SKM-1 (cell line): ENCODE measurements around the gene SLC35B2.

Experiments
- DNase-seq: peaks from one replicate; lab custom pipeline; 2025; ENCODE audit not compliant: unreplicated experiment; lab: John Stamatoyannopoulos, UW

SLC35B2 gene, protein sequence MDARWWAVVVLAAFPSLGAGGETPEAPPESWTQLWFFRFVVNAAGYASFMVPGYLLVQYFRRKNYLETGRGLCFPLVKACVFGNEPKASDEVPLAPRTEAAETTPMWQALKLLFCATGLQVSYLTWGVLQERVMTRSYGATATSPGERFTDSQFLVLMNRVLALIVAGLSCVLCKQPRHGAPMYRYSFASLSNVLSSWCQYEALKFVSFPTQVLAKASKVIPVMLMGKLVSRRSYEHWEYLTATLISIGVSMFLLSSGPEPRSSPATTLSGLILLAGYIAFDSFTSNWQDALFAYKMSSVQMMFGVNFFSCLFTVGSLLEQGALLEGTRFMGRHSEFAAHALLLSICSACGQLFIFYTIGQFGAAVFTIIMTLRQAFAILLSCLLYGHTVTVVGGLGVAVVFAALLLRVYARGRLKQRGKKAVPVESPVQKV

DNA sequence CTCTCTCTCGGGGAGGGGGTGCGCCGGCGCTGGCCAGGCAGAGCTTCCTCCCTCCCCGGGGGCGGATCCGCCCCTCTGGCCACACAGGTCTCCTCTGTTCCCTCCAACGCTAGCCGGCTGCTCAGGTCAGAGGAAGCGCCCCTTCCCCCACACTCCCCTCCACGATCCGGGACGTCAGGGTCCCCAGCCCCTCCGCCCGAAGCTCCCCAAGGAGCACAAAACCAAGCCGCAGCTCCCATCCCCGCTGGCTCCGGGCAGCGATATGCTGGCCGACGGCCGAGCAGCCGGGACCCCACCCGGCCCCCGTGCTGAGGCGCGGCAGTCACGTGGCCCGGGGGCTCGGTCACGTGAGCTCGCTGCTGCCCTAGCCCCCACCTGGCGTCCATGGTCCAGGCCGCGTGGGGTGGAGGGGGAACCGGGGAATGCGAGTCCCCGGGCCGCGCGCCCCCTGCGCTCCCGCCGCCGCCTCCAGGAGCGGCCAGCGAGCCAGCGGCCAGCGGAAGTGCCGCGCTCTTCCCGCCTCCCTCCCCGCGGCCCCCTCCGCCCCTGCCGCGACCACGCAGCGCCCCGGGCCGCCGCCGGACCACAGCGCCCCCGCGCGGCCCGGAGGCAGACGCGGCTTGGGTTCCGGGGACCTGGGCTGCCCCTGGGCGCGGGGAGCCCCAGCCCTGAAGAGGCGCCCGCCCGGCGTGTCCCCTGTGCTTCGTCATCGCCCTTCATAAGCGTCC lies at the start of gene SLC35B2:
Gene SLC35B2 (minus strand): TSS at position 504 of the 728 bp plus-strand sequence. CDS start 118 bp downstream, at position 386.
- peak; percentile 38 for DNase-seq

DNA sequence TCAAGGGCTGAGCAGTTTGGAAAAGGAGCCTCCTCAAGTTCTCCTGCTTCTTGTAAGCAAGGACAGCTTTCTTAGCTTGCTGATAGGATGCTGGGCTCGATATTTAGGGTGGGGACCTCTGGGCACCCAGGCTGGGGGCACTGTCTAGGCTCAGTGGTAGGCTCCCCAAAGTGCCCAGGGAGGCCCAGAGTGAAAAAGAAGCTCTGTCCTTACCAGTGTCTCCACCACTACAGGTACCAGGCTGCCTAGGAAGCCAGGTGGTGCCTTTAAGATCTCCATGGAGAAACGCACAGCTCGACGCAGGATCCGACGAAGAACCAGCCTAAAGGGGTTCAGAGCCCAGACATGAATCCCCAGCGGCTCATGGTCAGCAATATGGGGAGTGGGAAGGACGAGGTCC lies 49.4 kb upstream of the SLC35B2 start:
- no peak for DNase-seq

DNA sequence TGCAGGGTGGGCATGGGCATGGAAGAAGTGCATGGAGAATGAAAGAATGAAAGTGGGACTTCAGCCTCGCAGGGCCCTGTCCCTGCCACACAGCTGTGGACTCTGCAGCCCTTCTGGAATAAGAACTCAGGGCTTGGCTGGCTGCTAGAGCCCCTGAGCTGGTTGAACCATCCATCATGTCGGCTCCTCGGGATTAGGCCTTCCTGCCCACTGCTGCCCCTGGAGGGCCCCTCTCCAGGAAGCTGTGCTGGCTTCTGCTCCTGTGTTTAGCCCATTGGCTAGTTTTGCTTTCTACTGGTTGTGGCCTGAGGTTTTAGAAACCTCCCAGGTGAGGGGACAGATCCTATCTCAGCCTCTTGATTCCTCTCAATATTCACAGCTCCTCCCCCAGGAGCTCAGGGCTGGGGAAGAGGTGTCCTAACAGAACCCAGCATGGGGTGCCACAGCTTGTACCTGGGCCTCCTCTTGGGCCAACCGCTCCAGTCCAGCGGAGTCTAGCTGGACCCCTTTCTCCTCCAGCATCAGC lies 47.9 kb upstream of the SLC35B2 start:
- DNase-seq, result no peak

DNA sequence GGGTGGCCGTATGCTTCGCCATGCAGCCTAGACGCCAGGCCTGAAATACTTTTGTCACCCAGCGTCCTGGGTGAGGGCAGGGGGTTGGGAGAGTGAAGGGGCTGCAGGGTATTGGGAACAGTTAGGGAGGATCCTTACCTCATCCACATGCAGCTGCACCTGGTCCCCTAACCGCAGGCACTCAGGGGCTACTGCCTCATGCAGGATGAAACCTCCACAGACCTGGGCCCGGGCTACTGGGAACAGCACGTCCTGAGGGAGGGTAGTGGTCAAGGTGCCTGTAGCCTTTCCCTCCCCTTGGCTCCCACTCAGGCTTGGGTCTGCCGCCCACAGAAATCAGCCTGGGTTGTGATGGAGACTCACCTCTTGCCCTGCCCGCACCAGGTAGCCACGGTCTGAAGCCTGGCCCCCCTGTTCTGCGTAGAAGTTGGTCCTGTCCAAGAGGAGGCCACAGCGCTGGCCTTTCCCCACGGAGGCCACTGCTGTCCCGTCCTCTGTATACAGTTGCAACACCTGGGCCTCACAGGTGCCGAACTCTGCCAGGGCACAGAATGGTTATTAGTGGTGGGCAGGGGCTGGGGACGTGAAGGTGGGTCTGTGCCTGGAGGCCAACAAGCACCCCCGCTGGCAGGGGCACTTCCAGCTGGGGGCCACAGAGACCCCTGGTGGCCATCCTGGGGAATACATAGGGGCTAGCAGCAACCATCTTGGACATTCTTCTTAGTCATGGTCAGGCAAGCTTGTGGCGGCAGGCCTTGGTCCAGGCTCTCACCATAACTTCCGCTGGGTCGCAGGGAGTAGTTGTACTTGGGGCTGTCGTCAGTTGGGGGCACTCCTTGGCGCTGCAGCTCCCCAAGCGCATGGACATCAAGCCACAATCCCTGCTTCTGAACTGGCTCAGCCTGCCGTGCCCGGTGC lies 47.2 kb upstream of the SLC35B2 start:
- DNase-seq, result no peak

DNA sequence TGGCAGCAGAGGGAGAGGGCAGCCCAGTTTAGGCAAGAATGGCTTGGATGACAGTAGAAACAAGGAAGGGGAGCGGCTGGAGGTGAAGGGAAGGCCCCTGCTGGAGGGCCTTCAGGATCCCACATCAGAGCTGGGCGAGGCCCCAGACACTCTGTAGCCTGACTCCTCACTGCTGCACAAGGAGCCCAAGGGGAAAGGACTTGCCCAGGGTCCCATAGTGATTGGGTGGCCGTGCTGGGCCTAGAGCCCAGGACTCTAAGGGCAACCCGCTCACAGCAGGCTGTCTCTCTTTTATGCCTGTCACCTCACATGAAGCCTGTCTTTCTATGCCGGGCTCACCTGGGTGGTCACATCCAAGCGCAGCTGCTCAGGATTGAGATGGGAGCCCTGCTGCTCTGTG lies 46.5 kb upstream of the SLC35B2 start:
- no peak for DNase-seq

DNA sequence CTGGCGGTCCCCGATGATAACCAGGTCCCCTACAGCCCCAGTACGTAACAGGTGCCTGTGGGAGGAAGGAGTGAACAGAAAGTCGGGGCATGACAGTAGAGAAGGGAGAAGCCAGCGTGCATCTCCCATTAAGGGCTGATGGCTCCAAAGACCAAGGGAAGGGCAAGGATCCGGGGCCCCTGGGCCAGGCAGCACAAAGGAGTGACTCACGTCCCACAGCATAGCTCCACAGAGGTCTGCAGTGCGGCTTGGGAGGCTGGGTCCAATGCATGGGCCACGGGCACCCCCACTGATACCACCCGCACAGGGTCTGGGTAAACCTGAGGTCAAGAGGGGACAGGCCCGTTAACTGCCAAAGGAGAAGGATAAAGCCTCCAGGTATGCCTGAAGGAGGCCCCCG lies 45.5 kb upstream of the SLC35B2 start:
- DNase-seq, result no peak

DNA sequence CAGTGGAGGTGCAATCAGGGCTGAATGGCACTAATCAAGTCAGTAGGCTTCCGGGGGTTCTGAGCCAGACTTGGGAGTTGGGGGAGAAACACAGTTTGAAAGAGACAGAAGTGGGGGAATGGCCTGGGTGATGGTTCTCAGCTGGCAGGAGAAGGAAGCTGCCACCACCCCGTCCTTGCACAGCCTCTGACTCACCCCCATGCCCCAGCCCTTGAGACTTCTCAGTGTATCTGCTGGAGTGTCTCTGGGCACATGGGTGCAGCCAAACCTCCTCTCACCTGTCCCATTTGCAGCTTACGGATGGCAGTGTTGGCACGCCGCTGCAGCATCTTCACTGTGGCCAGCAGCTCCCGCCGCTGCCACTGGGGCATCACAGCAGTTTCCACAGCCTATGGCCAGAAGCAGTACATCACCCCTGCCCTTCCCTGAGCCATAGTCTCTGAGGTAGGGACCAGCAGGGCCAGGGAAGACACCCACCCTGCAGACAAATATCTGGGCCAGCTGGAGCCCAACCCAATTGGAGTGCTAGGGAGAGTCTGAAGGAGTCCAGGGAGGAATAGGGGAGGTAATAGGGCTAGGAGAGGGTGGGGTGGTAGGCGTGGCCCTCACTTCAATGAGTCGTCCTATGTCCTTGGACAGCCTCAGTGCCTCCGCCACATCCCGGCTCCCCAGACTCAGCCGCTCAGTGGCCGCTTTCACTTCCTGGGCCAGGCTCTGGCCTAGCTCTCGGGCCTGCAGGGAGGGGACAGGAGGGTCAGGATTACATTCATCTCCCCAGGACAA lies 44.6 kb upstream of the SLC35B2 start:
- DNase-seq, result no peak

DNA sequence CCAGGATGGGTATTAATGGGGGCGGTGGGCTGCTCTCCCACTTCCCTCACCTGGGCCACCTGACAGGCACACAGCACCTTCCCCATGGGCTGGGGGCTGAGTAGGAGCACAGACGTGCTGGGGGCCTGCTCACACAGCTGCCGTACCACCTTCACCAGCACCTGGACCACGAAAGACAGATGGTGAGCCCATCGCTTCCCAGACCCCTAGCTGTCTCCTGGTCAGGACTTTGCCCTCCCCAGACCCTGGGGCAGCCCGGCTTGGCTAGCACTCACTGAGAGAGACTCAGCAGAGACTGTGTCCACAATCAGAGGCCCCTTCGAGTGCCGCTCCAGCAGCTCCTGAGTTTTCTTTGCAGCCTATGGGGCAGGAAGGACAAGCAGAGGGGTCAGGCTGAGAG lies 43.8 kb upstream of the SLC35B2 start:
- no peak for DNase-seq

DNA sequence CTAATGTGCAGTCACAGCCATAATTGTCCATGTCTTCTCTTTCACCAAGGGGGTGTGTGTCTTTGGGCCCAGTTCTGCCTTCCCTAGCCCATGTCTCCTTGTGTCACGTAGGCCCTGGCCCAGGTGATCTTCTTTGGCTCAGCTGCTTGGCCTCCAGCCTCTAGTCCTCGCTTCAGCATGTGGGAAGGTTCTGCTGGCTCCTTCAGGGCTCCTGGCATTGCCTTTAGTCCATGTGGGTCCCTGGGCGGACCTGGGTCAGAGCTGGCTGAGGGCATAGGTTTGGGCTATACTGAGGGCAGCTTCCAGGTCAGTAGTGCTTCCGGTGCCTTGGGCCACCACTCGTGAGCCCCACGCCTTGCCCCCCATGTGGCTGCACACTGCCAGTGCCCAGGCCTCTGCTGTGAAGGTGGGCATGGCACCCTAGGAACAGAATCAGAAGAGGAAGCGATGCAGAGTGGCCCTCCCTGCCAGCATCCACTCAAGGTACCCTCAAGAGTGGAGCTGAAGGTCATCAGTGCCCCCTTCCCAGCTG lies 43.0 kb upstream of the SLC35B2 start:
- no peak for DNase-seq

DNA sequence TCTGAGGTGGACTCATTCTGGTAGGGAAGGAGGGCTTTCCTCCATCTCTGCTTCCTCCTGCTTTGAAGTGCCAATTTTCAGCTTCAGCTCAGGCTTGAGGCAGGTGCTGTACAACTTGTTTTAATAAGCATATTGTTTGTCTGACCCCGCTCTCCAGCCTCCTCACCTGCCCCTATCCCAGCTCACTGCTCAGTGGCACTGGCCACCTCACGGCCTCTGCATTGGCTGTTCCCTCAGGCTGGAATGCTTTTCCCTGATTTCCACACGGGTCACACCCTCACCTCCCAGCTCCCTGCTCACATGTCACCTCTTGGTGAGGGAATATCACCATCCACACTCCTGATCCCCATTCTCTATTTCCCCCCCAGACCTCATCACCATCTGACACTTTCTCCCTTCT lies 41.5 kb upstream of the SLC35B2 start:
- DNase-seq, result no peak

DNA sequence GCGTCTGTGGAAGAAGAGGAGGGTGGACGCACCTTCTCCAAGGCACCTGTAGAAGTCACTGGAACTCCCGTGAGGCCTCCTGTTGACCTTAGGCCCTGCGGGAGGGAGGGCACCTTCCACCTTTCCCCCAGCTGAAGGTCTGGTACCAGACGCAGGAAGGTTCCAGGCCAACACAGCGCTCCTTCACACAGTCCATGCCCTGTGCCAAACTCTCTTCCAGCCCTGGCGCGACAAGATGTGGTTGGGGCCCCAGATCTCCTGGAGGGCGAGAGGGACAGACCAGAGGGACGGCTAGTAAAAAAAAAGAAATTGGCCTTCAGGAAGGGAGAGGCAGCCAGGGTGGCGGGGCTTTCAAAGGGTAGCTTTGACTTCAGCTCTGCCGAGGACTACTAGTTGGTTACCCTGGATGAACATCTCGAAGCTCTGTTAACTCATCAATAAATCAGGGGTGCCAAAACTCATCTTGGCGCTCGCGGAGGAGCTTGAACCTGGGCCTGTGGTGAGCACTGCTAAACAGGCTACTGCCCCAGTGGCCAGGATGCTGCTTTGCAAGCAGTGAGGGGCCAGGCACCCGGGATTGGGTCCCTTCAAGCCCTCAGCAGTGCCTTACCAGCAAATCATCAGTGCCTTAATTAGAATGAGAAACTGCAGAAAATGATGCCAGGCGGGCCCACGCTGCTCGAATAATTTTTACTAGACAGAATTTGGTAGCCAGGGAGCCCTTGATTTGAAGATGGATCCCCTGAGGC lies 40.9 kb upstream of the SLC35B2 start:
- no peak for DNase-seq

DNA sequence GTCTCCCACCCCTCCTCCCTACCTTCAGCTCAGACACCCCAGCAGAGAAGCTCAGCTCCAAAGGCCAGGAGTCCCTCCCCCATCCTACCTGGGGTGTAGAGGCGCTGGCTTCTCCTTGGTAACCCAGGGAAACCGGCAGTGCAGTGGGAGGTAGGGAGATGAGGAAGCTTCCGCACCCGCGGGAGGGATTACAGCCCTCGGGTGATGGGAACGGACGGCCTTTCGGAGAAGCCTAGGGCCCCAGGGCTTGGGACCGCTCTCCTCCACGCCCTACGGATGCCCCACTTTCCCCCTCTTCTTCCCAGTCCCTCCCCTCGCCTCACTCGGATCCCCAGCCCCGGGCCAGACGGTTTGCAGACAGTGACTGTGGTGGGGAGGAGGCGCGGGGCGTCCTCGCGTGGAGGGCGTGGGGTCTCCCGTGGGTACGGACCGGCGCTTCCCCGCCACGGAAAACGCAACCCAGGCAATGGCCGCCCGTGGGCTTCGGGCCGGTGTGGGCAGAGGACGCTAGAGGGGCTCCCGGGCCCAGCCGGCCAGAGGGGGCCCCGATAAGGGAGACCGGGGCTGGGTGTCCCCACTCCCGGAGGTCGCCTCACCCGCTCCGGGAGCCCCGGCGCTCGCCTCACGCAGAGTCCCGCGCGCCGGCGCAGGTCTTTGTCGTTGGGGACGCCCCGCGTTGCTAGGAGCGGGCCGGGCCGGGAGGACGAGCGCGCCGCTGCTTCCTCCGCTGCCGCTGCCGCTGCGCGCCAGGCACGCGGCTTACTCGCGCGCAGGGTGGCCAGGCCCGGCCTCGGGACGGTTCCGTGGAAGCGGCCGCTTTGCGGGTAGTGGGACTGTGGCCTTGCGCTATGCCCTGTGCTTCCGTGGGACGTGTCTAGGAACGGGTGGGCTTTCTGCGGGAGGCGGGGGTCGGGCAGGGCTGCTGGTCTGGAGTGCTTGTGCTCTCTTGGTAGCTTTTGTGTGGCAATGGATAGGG lies 40.0 kb upstream of the SLC35B2 start:
- no peak for DNase-seq

DNA sequence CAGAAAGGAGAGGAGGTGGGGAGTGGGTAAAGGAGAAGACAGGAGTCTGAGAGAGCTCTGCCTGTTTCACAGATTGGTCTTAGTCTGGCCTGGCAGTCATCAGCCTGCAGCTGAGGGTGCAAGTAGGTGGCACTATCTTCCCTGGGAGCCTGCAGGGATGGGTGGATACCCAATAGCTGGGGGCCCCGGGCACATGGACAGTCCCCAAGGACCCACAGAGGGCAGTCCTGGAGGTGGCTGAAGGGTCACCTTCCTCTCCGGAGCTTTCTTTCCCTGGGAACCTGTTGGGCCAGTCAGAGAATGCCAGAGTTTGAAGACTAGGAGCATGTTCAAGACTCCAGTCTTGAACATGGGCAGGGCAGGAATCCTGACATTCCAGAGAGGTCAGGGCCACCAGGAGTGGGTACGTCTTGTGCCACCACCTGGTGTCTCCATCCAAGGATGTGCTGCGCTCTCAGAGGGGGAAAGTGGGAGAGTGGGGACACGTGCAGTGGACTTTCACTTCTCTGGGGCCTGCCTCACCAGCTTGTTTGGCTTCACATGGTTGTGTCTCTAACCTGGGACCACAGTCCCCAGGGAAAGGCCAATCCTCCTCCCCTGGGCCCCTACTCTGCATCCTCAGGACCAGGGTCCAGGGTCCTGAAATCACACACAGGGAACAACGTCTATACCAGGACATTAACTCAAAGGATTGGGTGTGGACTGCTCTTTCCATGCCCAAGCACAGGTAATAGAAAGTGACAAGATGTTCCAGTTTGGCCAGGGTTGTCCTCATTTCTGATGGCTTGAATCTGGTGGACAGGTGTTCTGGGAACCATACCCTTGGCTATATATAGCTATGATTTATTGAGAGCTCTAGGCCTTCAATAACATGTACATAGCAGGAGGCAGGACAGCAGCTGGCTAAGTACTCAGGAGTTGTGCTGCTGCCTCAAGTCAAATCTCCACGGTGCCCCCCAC lies 37.8 kb upstream of the SLC35B2 start:
- no peak for DNase-seq

DNA sequence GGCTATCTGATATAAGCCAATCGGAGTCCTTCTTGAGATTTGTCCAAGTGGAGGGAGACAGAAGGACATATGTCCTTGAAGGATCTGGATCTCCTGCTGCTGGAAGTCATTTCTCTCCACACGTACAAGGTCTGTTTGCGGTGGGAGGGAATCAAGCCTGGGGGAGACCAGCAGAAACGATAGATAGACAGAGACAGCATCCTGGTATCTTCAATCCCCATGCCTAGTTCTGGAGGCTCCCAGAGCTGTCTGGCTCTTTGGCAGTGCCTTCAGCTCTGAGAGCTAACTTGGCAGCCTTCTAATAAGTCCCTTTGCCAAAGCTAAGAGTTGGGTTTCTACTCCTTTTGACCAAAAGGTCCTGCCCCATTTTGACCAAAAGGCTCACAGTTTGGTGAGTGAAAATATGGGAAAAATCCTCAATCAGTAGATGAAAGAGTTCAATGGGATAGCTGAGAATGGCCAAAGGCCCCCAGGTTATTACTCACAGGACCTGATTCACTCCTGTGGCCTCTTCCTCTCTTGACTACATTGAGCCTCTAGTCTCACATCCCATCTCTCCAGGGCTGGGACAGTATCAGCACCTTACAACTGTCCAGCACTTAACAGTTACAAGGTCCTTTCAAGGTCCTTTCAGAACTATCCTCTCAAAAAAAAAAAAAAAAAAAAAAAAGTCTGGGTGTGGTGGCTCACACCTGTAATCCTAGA lies 35.5 kb upstream of the SLC35B2 start:
- DNase-seq, result no peak

DNA sequence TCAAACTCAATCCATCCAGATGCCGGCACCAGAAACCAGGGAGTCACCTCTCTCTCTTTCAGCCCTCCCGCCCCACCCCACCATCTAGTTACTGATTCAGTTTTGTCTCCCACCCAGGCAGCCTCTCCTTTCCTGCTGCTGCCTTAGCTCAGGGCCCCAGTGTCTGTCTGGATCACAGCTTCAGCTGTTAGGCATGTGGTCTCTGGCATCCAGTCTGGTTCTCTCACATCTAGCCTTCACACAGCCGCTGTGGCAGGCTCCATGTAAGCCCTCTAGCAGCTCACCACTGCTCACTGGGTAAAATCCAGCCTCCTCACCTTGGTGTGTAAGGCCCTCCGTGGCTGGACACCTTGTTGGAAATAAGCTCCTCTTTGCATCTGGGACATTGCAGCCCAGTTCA lies 34.5 kb upstream of the SLC35B2 start:
- DNase-seq, result no peak

DNA sequence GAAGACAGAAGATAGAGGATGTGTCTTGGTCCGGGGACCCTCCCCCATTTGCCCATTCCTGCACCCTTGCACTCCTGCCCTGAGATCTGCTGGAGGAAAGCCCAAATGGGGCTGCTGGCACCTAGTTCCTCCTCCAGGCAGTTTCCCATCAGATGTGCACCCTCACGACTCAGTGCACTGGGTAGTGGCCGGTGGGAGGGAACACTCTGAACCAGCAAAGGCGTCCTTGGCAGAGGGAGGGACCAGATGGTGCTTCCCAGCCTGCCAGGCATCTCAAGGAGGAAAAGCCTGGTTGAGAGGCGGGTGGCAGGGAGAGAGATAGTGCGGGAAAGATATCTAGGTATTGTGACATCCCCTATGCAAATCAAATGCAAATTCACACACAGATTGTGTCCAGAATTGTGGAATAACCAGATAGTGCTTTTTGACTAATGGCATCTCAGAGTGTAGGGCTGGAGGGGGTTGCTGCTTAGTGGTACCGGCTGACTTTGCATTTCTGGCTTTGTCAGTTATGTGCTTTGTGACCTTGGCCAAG lies 32.5 kb upstream of the SLC35B2 start:
- no peak for DNase-seq
